GM18505 (cell line): ENCODE measurements around the gene KRTAP4-2.
"Not testable (repeated sequence)": the region's sequence is repeated elsewhere in the genome, so short reads cannot be mapped to it uniquely, and the experiment has no call there.

Experiments
- ATAC-seq: cut with Tn5 transposase; IDR thresholded peaks from one replicate; pipeline ENCODE4 v1.9.1; 2021; ENCODE audit not compliant: unreplicated experiment
- POLR2A ChIP-seq: IDR thresholded peaks from 4 replicates; pipeline ENCODE4 v1.6.1; 2011; ENCODE audit warnings: borderline replicate concordance; ENCODE audit not compliant: insufficient read depth, insufficient read length; ENCODE audit errors: extremely low read depth

Gene KRTAP4-2

GRCh38 chr17:41177727-41178271 is at the start of gene KRTAP4-2:
Gene KRTAP4-2 (minus strand): TSS chr17:41178221. CDS start chr17:41178164, 57 bp downstream.
- ATAC-seq = no peak
- TF ChIP-seq POLR2A = no peak

- not testable (repeated sequence) for ATAC-seq
These were observed 48.6 kb upstream of the KRTAP4-2 start, which contains the start of gene KRTAP9-2 for GRCh38 chr17:41226598-41227095. Gene KRTAP9-2 (plus strand): TSS chr17:41226648. CDS start chr17:41226655, 7 bp downstream.

GRCh38 chr17:41226051-41226450 is 48.0 kb upstream of the KRTAP4-2 start:
- no peak for ATAC-seq
- TF ChIP-seq POLR2A = no peak

- no peak for TF ChIP-seq POLR2A
- ATAC-seq = no peak
These were observed 45.8 kb upstream of the KRTAP4-2 start for GRCh38 chr17:41223821-41224220.

GRCh38 chr17:41215681-41216080 is 37.7 kb upstream of the KRTAP4-2 start:
- ATAC-seq = no peak
- no peak for TF ChIP-seq POLR2A

GRCh38 chr17:41212524-41213169 is 34.6 kb upstream of the KRTAP4-2 start:
- TF ChIP-seq POLR2A = no peak
- no peak for ATAC-seq

GRCh38 chr17:41211845-41212466 is 33.9 kb upstream of the KRTAP4-2 start:
- TF ChIP-seq POLR2A = no peak
- ATAC-seq = no peak

GRCh38 chr17:41199421-41200078 is 21.5 kb upstream of the KRTAP4-2 start:
- no peak for ATAC-seq
- no peak for TF ChIP-seq POLR2A

- no peak for ATAC-seq
- TF ChIP-seq POLR2A = no peak
These were observed 18.0 kb upstream of the KRTAP4-2 start for GRCh38 chr17:41196068-41196467.

GRCh38 chr17:41190328-41190727 is 12.3 kb upstream of the KRTAP4-2 start:
- TF ChIP-seq POLR2A = no peak

GRCh38 chr17:41189837-41190318 is 11.9 kb upstream of the KRTAP4-2 start, which contains the start of gene KRTAP9-1:
Gene KRTAP9-1 (plus strand): TSS chr17:41189887. CDS start chr17:41189887, 0 bp downstream.
- ATAC-seq = not testable (repeated sequence)

More at GRCh38 chr17:41190328-41190727, 12.3 kb upstream of the KRTAP4-2 start:
- ATAC-seq = no peak

- ATAC-seq = no peak
- TF ChIP-seq POLR2A = no peak
These were observed 8.9 kb upstream of the KRTAP4-2 start for GRCh38 chr17:41186872-41187271.

GRCh38 chr17:41185001-41185400 is 7.0 kb upstream of the KRTAP4-2 start:
- TF ChIP-seq POLR2A = no peak
- ATAC-seq = no peak
